Endodermal cell (in vitro differentiated cells): Measurements from ENCODE around the gene SOCS2. TPM values are rescaled to one million over a fixed set of nuclear protein-coding genes. Genes with fewer than 3 reads are reported as not detected.

Experiments used
- DNase-seq: peaks from one replicate; pipeline ENCODE4 v3.0.0-alpha.2; 2017
- H3K27ac ChIP-seq: 2 replicates; pipeline ENCODE4 v1.5.1; 2013; ENCODE audit warnings: mild to moderate bottlenecking, low read depth, low read length, moderate library complexity
- H3K27me3 ChIP-seq: 2 replicates; pipeline ENCODE4 v1.6.1; 2013; ENCODE audit warnings: mild to moderate bottlenecking, low read length, moderate library complexity; ENCODE audit not compliant: insufficient read depth, control insufficient read depth, poor library complexity, severe bottlenecking
- H3K36me3 ChIP-seq: 2 replicates; pipeline ENCODE4 v1.7.0; 2013; ENCODE audit warnings: mild to moderate bottlenecking, low read length, moderate library complexity; ENCODE audit not compliant: control insufficient read depth, insufficient read depth
- H3K4me1 ChIP-seq: one replicate; pipeline ENCODE4 v1.7.0; 2013; ENCODE audit warnings: low read length; ENCODE audit not compliant: control insufficient read depth, insufficient read depth
- H3K4me3 ChIP-seq: 2 replicates; pipeline ENCODE4 v1.5.1; 2013; ENCODE audit warnings: mild to moderate bottlenecking, low read length, moderate library complexity
- H3K9ac ChIP-seq: 2 replicates; pipeline ENCODE4 v1.6.1; 2013; ENCODE audit warnings: mild to moderate bottlenecking, low read length, moderate library complexity; ENCODE audit not compliant: poor library complexity, severe bottlenecking; ENCODE audit errors: extremely low read depth
- H3K9me3 ChIP-seq: 2 replicates; pipeline ENCODE4 v1.6.1; 2013; ENCODE audit warnings: mild to moderate bottlenecking, low read length, moderate library complexity; ENCODE audit not compliant: control insufficient read depth
- H3K27ac Mint-ChIP-seq: 2 replicates; pipeline ENCODE4 v1.8.0; 2020; ENCODE audit warnings: mixed read lengths
- H3K27me3 Mint-ChIP-seq: 2 replicates; pipeline ENCODE4 v1.8.0; 2021; ENCODE audit warnings: mild to moderate bottlenecking, mixed read lengths; ENCODE audit not compliant: insufficient read depth
- H3K36me3 Mint-ChIP-seq: 2 replicates; pipeline ENCODE4 v1.8.0; 2020; ENCODE audit warnings: low read depth, mixed read lengths
- H3K4me1 Mint-ChIP-seq: 2 replicates; pipeline ENCODE4 v1.8.0; 2020; ENCODE audit warnings: mixed read lengths
- H3K4me3 Mint-ChIP-seq: 2 replicates; pipeline ENCODE4 v1.8.0; 2020; ENCODE audit warnings: mild to moderate bottlenecking, moderate library complexity, mixed read lengths
- H3K9me3 Mint-ChIP-seq: 2 replicates; pipeline ENCODE4 v1.8.0; 2020; ENCODE audit warnings: mild to moderate bottlenecking, mixed read lengths
- CTCF ChIP-seq: fragments of 200-600 bp; sonication (generic); conservative IDR thresholded peaks from 2 replicates; pipeline ENCODE4 v1.5.0; 2021; ENCODE audit warnings: antibody characterized with exemption, mild to moderate bottlenecking
- WGBS, 2 experiments: methylation state at CpG; one replicate each; pipeline versions ENCODE4 v1.1.5 to v1.1.7; 2013; ENCODE audit warnings: missing lambda C conversion rate in 2 of 2, mixed read lengths in 1 of 2; ENCODE audit not compliant: insufficient coverage in 1 of 2, insufficient read length in 1 of 2; 5-methylcytosine and 5-hydroxymethylcytosine counted together
- total RNA-seq, 2 donors: library from RNA; stranded (reverse); fragmentation: NEBNext Ultra II Directional in 1 of 2; extraction: Animal tissue kit (Norgen Biotek cat#: 25700) in 1 of 2; gene quantifications; 2 replicates in 1 of 2; 3 replicates in 1 of 2; pipeline ENCODE4 v1.2.1, GENCODE V29; 2021

Gene SOCS2
- total RNA-seq, 2 donors from 2014 or later: 46.9 to 60.2 TPM

- H3K27ac Mint-ChIP-seq: no peak overlapping the region
- no peak for TF ChIP-seq CTCF
Observed at GRCh38 chr12:93536111-93536765, 36.2 kb upstream of the SOCS2 start.

GRCh38 chr12:93536766-93537488 is 35.5 kb upstream of the SOCS2 start:
- TF ChIP-seq CTCF: no peak
- no peak overlapping the region for H3K4me3 Mint-ChIP-seq
- no peaks in the 10 kb centered on the region for H3K36me3 ChIP-seq
- H3K36me3 Mint-ChIP-seq: peaks cover under 1% of the 10 kb centered on the region
- no peaks in the 10 kb centered on the region for H3K9me3 Mint-ChIP-seq
- H3K4me3 ChIP-seq: no peak overlapping the region
- H3K9me3 ChIP-seq: no peaks in the 10 kb centered on the region
- H3K27me3 Mint-ChIP-seq: no peaks in the 10 kb centered on the region
- WGBS, 2 experiments: 90 to 92% methylated on average over 4 to 5 of the region's 5 CpGs
- H3K9ac ChIP-seq: no peak overlapping the region
- H3K27me3 ChIP-seq: no peaks in the 10 kb centered on the region
- H3K27ac ChIP-seq: no peak overlapping the region
- H3K27ac Mint-ChIP-seq: no peak overlapping the region
- peak; percentile 43 for DNase-seq
- H3K4me1 ChIP-seq: no peaks in the 10 kb centered on the region
- peaks cover 14% of the 10 kb centered on the region for H3K4me1 Mint-ChIP-seq

More at GRCh38 chr12:93536111-93536765, 36.2 kb upstream of the SOCS2 start:
- no peak for DNase-seq
- Histone ChIP-seq H3K9ac (no peak overlapping the region), H3K27ac (no peak overlapping the region), H3K36me3 (no peaks in the 10 kb centered on the region), H3K9me3 (no peaks in the 10 kb centered on the region), H3K4me3 (no peak overlapping the region), H3K27me3 (no peaks in the 10 kb centered on the region), H3K4me1 (no peaks in the 10 kb centered on the region)
- Mint-ChIP-seq H3K36me3 (no peaks in the 10 kb centered on the region), H3K4me1 (peaks cover 7% of the 10 kb centered on the region), H3K4me3 (no peak overlapping the region), H3K9me3 (no peaks in the 10 kb centered on the region), H3K27me3 (no peaks in the 10 kb centered on the region)
- 75 to 87% methylated on average over 2 of the region's 2 CpGs for WGBS, 2 experiments

- DNase-seq: peak; percentile 59
- Mint-ChIP-seq H3K36me3 (peaks cover 3% of the 10 kb centered on the region), H3K9me3 (no peaks in the 10 kb centered on the region), H3K27me3 (no peaks in the 10 kb centered on the region), H3K27ac (no peak overlapping the region), H3K4me1 (peaks cover 17% of the 10 kb centered on the region), H3K4me3 (no peak overlapping the region)
- Histone ChIP-seq H3K4me3 (no peak overlapping the region), H3K36me3 (no peaks in the 10 kb centered on the region), H3K4me1 (no peaks in the 10 kb centered on the region), H3K27ac (no peak overlapping the region), H3K27me3 (no peaks in the 10 kb centered on the region), H3K9me3 (no peaks in the 10 kb centered on the region), H3K9ac (no peak overlapping the region)
- WGBS, 2 experiments: 87 to 97% methylated on average over 4 to 5 of the region's 5 CpGs
- peak; percentile 70 for TF ChIP-seq CTCF
Observed at GRCh38 chr12:93537769-93538168, 34.7 kb upstream of the SOCS2 start.
